Hematopoietic multipotent progenitor cell treated with erythropoietin and hydrocortisone succinate and interleukin-3 and kit ligand, for 4 days (in vitro differentiated cells): ENCODE data around the gene PPP1R2B.
A peak's percentile ranks its signal among the peaks of the same experiment; 100 is the strongest.

ENCODE experiments used
- DNase-seq: peaks from one replicate; pipeline ENCODE4 v3.0.0-alpha.2; 2015

Gene PPP1R2B

GRCh38 chr5:156879665-156880285, 29.7 kb downstream of the PPP1R2B start:
- DNase-seq = no peak

- no peak for DNase-seq
These were observed 33.3 kb downstream of the PPP1R2B start for GRCh38 chr5:156883316-156883875.

GRCh38 chr5:156888520-156888919, 38.4 kb downstream of the PPP1R2B start:
- DNase-seq = no peak

- DNase-seq = peak; percentile 4
These were observed 42.1 kb downstream of the PPP1R2B start for GRCh38 chr5:156892223-156892622.

GRCh38 chr5:156892864-156893263, 42.8 kb downstream of the PPP1R2B start:
- DNase-seq = no peak

GRCh38 chr5:156893517-156893916, 43.4 kb downstream of the PPP1R2B start:
- DNase-seq = no peak

- no peak for DNase-seq
These were observed 46.5 kb downstream of the PPP1R2B start for GRCh38 chr5:156896546-156896945.
